WERI-Rb-1 (cell line): ENCODE results near the gene ACSF3.
A peak's percentile ranks its signal among the peaks of the same experiment; 100 is the strongest.
"Not testable (repeated sequence)": the region's sequence is repeated elsewhere in the genome, so short reads cannot be mapped to it uniquely, and the experiment has no call there.

ENCODE experiments used
- DNase-seq: peaks from one replicate; pipeline ENCODE4 v3.0.0-alpha.2; 2020
- H3K27ac ChIP-seq: fragments of 250-450 bp; sonication (Bioruptor Pico); 2 replicates; pipeline ENCODE4 v1.5.1; 2020; ENCODE audit warnings: mild to moderate bottlenecking, moderate library complexity
- H3K27me3 ChIP-seq: fragments of 250-450 bp; sonication (Bioruptor Pico); 2 replicates; pipeline ENCODE4 v1.5.1; 2021; ENCODE audit warnings: mild to moderate bottlenecking, low read depth, moderate library complexity; ENCODE audit not compliant: insufficient read depth, severe bottlenecking
- H3K36me3 ChIP-seq: fragments of 250-450 bp; sonication (Bioruptor Pico); 2 replicates; pipeline ENCODE4 v1.5.1; 2020; ENCODE audit warnings: mild to moderate bottlenecking, moderate library complexity
- H3K4me3 ChIP-seq: 2 replicates; pipeline ENCODE4 v1.5.1; 2011; ENCODE audit warnings: low read depth, mild to moderate bottlenecking, control low read depth, low read length
- H3K9me3 ChIP-seq: fragments of 250-450 bp; sonication (Bioruptor Pico); 2 replicates; pipeline ENCODE4 v1.5.1; 2021; ENCODE audit warnings: mild to moderate bottlenecking, moderate library complexity; ENCODE audit not compliant: severe bottlenecking
- TF ChIP-seq, protein P1 (sequence below): IDR thresholded peaks from 2 replicates; pipeline ENCODE4 v1.5.1; 2011; ENCODE audit warnings: low read depth, mild to moderate bottlenecking, control low read depth, inconsistent platforms, low read length

ACSF3 gene

GRCh38 chr16:89164436-89164835 is 70.8 kb downstream of the ACSF3 start:
- no peak for DNase-seq
- TF ChIP-seq, protein P1, sequence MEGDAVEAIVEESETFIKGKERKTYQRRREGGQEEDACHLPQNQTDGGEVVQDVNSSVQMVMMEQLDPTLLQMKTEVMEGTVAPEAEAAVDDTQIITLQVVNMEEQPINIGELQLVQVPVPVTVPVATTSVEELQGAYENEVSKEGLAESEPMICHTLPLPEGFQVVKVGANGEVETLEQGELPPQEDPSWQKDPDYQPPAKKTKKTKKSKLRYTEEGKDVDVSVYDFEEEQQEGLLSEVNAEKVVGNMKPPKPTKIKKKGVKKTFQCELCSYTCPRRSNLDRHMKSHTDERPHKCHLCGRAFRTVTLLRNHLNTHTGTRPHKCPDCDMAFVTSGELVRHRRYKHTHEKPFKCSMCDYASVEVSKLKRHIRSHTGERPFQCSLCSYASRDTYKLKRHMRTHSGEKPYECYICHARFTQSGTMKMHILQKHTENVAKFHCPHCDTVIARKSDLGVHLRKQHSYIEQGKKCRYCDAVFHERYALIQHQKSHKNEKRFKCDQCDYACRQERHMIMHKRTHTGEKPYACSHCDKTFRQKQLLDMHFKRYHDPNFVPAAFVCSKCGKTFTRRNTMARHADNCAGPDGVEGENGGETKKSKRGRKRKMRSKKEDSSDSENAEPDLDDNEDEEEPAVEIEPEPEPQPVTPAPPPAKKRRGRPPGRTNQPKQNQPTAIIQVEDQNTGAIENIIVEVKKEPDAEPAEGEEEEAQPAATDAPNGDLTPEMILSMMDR: no peak
- H3K4me3 ChIP-seq: no peak overlapping the region
- no peaks in the 10 kb centered on the region for H3K36me3 ChIP-seq
- H3K9me3 ChIP-seq: no peaks in the 10 kb centered on the region
- no peaks in the 10 kb centered on the region for H3K27me3 ChIP-seq
- H3K27ac ChIP-seq: no peak overlapping the region

DNA sequence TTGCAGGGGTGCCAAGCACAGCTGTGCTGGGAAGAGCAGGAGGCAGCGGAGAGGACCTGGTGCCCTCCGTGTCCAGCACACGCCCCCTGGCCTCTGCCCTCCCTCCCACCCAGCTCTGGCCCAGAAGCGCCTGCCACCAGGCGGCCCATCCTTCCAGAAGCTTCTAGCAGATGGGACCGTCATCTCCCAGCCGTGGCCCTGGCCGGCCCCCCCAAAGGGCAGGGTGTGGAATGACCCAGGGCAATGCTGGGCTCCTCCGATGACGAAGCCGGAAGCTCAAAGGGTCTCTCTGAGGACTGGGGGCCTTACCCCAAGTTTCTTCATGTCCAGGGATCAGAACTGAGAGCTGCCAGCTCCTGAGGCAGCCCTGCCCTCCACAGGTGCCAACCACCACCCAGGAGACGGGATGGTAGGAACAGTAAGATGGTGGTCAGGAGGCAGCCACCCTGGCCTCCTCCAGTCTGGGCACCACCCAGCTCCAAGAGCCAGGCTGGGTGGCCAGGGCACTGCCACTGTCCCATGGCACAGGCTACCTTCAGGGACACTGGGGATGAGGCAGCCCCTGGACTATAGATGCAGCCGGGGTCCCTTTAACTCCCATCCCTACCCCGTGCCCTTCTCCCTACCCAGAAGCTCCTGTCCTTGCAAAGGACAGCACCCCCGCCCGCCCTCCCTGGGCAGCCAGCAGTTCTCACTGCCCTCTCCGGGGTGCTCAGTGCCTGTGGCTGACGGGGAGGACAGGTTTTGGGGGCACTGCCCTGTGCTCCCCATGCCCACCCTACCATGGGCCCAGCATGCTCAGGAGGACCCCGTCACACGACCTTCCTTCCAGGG is 71.4 kb downstream of the ACSF3 start:
- TF ChIP-seq, protein P1: no peak
- H3K36me3 ChIP-seq: no peaks in the 10 kb centered on the region
- H3K27me3 ChIP-seq: no peaks in the 10 kb centered on the region
- no peak overlapping the region for H3K4me3 ChIP-seq
- no peaks in the 10 kb centered on the region for H3K9me3 ChIP-seq
- DNase-seq: no peak
- H3K27ac ChIP-seq: no peak overlapping the region

DNA sequence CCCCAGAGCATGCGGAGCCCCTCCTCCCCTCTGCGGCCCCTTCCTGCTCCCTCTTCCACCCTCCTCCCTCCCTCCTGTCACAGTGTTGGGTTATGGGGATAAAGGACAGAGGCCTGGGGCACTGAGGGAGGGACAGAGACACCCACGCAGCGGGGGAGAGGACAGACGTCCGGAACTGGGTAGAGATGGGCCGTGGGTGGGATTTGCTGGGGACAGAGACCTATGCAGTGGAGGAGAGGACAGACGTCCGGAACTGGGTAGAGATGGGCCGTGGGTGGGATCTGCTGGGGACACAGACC is 72.0 kb downstream of the ACSF3 start:
- not testable (repeated sequence) for H3K27me3 ChIP-seq, H3K36me3 ChIP-seq, H3K27ac ChIP-seq, H3K4me3 ChIP-seq, DNase-seq, H3K9me3 ChIP-seq

DNA sequence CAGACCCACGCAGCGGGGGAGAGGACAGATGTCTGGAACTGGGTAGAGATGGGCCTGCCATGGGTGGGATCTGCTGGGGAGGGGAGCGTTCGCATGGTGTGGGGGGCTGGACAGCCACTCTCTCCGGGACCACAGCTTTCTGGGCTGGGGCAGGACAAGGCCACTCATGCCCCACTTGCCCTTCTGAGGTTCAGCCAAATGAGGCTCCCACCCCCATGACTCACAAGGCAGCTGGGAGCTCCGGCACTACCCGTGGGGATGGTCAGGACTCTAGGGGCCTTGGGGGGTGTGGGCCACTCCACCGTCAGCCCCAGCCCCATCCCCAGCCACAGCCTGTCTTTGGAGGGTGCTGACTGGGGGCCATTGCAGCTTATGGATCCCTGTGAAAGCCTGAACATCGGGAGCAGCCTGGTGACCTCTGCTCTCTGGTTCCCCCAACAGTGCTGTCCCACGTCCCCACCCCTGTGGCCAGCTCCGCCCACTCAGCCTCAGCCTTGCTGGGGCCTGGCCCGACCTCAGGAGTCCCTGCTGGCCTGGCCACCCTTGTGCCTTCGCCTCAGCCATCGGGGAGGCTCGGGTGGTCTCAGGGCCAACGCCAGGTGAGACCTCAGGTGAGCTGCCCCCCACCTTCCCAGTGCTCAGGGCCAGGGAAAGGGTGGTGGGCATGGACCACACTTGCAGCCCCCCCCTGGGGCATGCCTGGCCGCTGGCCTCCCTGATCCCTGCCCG is 73.2 kb downstream of the ACSF3 start:
- Histone ChIP-seq H3K9me3 (no peaks in the 10 kb centered on the region), H3K27me3 (no peaks in the 10 kb centered on the region), H3K36me3 (no peaks in the 10 kb centered on the region), H3K4me3 (no peak overlapping the region), H3K27ac (peak overlapping the region; percentile 56)
- no peak for DNase-seq
- TF ChIP-seq, protein P1: no peak

DNA sequence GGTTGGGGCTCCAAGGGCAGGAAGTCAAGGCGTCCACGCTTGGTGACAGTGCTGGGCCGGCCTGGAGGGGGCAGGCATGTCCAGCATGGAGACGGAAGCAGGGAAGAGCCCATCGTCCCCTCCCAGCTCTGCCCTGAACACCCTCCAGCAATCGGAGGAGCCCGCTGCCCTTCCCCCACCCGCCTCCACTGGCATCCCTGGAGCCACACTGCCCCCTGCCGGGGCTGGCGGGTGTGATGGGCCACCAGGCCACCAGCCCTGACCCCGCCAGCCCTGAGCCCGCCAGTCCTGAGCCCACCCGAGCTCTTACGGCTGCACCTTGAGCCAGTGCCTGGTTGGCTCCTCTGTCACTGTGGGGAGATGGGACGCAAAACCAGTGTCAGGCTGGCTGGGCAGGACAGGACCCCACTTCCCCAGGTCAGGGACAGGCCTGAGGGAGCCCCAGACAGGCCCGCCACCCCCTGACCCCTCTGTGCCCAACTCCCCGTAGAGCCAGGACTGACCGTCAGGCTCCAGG is 73.8 kb downstream of the ACSF3 start:
- Histone ChIP-seq H3K27me3 (no peaks in the 10 kb centered on the region), H3K36me3 (no peaks in the 10 kb centered on the region), H3K27ac (peak overlapping the region; percentile 56), H3K4me3 (no peak overlapping the region), H3K9me3 (no peaks in the 10 kb centered on the region)
- TF ChIP-seq, protein P1: peak; percentile 81
- DNase-seq: peak; percentile 90

- Histone ChIP-seq H3K27me3 (no peaks in the 10 kb centered on the region), H3K9me3 (no peaks in the 10 kb centered on the region), H3K27ac (no peak overlapping the region), H3K36me3 (no peaks in the 10 kb centered on the region), H3K4me3 (no peak overlapping the region)
- TF ChIP-seq, protein P1: no peak
- no peak for DNase-seq
Observed at GRCh38 chr16:89168381-89169189, 74.9 kb downstream of the ACSF3 start.
